ENCODE results near the gene LIPH. TPM values are rescaled to one million over a fixed set of nuclear protein-coding genes. Genes with fewer than 3 reads are reported as not detected.
A peak's percentile ranks its signal among the peaks of the same experiment; 100 is the strongest.
"Not testable (repeated sequence)": the region's sequence is repeated elsewhere in the genome, so short reads cannot be mapped to it uniquely, and the experiment has no call there.

LIPH gene
- total RNA-seq, 1 donor from 2014 or later: under 0.01 TPM

DNA sequence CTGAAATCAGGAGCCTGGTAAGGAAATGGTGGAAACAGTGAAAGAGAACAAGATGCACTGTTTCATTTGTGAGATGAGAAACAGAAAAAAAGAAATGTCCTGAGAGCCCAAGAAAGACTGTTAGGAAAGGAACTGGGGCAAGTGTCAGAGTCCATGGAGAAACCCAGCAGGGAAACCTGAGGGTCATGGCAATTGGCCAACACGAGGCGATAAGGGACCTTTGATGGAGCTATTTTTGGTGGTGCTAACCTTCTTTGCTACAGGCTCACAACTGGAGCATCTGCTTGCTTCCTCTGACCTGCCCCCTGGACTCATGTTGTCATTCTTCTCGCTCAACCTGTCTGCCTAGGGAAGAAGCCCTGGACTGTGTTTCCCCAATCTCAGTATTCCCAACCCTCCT lies 49.4 kb downstream of the LIPH start:
- H3K4me1 ChIP-seq (ENCODE audit: control insufficient read depth in 3 of 3, insufficient read depth in 3 of 3, low read length in 3 of 3): peaks cover 0 to 5% (median 3%) of the 10 kb centered on the region in 3 donors
- no peaks in the 10 kb centered on the region for H3K9me3 ChIP-seq (ENCODE audit: control insufficient read depth in 3 of 3, low read length in 3 of 3)
- H3K27ac ChIP-seq (ENCODE audit: low read depth, low read length): no peak overlapping the region
- H3K27me3 ChIP-seq (ENCODE audit: control insufficient read depth in 3 of 3, insufficient read depth in 3 of 3, low read length in 3 of 3): no peaks in the 10 kb centered on the region
- peaks cover 0 to 2% (median 0%) of the 10 kb centered on the region in 3 donors for H3K36me3 ChIP-seq (ENCODE audit: control insufficient read depth in 3 of 3, insufficient read depth in 3 of 3, low read length in 3 of 3)
- H3K9ac ChIP-seq (ENCODE audit: low read depth in 1 of 3, low read length in 3 of 3): no peak overlapping the region
- no peak overlapping the region for H3K4me3 ChIP-seq (ENCODE audit: low read length in 3 of 3)

DNA sequence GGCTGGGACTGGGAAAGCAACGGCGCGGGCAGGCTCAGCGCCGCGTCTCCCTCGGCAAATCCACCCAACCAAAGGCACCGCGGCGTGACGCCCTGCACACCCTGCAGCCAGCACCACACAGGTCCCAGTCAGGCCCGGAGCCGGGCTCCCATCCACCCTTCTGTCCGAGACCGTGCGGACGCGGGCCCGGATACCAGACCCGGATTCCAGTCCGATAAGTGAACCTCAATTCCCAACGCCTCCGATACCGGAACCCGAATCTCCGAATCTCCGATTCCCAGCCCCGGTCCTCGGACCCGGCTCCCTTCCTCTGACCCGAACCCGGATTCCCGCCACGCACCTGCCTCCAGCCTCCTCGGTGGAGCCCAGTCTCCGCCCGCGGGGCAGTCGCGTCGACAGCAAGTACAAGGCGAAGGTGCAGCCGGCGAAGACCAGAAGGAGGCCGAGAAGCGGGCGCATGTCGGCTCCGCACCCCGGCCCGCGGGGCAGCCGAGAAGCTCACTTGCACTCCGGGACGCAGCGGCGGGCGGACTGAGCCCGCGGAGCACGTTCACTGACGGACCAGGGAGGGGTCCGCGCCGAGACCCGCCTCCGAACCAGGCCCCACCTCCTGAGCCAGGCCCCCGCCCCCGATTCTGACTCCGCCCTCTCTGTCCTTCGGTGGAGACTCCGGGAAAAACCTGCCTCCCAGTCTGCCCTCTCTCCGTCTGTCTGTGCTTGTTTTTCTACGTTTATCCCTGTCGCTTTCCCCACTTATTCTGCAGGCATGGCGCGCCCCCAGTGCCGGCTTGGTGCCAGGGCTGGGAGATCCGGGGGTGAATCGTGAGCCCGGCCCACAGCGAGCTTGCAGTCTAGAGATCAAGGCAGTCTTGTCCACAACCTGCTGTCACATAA lies 53.6 kb downstream of the LIPH start, which contains the start of gene TMEM41A:
Gene TMEM41A, minus strand, starts transcription at position 533 of the 894 bp plus-strand sequence. Its CDS starts 74 bp downstream, at position 459.
- Histone ChIP-seq H3K4me1 (ENCODE audit: control insufficient read depth in 3 of 3, insufficient read depth in 3 of 3, low read length in 3 of 3) (peaks cover 15 to 24% (median 18%) of the 10 kb centered on the region in 3 donors), H3K36me3 (ENCODE audit: control insufficient read depth in 3 of 3, insufficient read depth in 3 of 3, low read length in 3 of 3) (peaks cover 21 to 30% (median 23%) of the 10 kb centered on the region in 3 donors), H3K9ac (ENCODE audit: low read depth in 1 of 3, low read length in 3 of 3) (peak within 1 kb of the TSS; percentile 93 to 97 (median 96)), H3K9me3 (ENCODE audit: control insufficient read depth in 3 of 3, low read length in 3 of 3) (no peaks in the 10 kb centered on the region), H3K27ac (ENCODE audit: low read depth, low read length) (peak within 1 kb of the TSS; percentile 73), H3K27me3 (ENCODE audit: control insufficient read depth in 3 of 3, insufficient read depth in 3 of 3, low read length in 3 of 3) (no peaks in the 10 kb centered on the region), H3K4me3 (ENCODE audit: low read length in 3 of 3) (peak within 1 kb of the TSS; percentile 89 to 97 (median 89))

DNA sequence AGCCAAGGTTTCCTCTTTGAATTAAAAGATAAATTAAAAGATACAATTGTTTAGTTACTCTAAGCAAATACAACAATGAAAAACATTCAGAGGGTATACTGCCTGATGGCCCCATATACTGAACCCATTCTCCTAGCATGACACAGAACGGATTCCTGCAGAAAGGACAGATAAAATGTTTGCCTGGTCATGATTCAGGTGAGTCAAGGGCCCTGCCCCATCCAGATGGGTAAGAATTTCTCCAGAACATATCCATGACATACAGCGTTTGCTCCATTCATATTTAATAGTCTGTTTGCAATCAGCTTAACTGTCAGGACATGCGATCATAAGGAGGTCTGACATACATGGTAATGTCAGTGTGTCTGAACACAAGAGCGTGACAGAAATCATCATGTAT lies 62.1 kb downstream of the LIPH start:
- no peak overlapping the region for H3K27ac ChIP-seq (ENCODE audit: low read depth, low read length)
- no peaks in the 10 kb centered on the region for H3K27me3 ChIP-seq (ENCODE audit: control insufficient read depth in 3 of 3, insufficient read depth in 3 of 3, low read length in 3 of 3)
- no peaks in the 10 kb centered on the region for H3K4me1 ChIP-seq (ENCODE audit: control insufficient read depth in 3 of 3, insufficient read depth in 3 of 3, low read length in 3 of 3)
- H3K36me3 ChIP-seq (ENCODE audit: control insufficient read depth in 3 of 3, insufficient read depth in 3 of 3, low read length in 3 of 3): peaks cover 39 to 67% (median 62%) of the 10 kb centered on the region in 3 donors
- no peaks in the 10 kb centered on the region for H3K9me3 ChIP-seq (ENCODE audit: control insufficient read depth in 3 of 3, low read length in 3 of 3)
- H3K9ac ChIP-seq (ENCODE audit: low read depth in 1 of 3, low read length in 3 of 3): no peak overlapping the region
- H3K4me3 ChIP-seq (ENCODE audit: low read length in 3 of 3): no peak overlapping the region

DNA sequence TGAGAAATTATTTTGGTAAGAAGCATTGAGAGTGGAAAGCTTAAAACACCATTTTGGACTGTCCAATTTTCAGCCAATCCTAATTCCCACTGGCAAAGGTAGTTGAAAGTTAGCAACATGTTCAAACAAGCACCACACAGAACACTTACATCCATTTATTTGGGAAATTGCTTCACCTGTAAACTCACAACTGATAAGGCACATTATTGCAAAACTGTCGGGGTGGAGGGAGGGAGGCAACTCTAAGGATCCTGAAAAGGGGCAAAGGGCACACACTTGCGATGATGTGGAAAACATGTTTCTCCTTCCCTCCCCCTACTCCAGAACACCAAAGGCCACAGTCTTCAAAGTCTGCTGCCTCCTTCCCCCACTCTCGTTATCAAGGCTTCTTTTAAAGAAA lies 62.9 kb downstream of the LIPH start:
- H3K9ac ChIP-seq (ENCODE audit: low read depth in 1 of 3, low read length in 3 of 3): no peak overlapping the region
- H3K4me3 ChIP-seq (ENCODE audit: low read length in 3 of 3): no peak overlapping the region
- H3K27me3 ChIP-seq (ENCODE audit: control insufficient read depth in 3 of 3, insufficient read depth in 3 of 3, low read length in 3 of 3): no peaks in the 10 kb centered on the region
- peaks cover 32 to 64% (median 56%) of the 10 kb centered on the region in 3 donors for H3K36me3 ChIP-seq (ENCODE audit: control insufficient read depth in 3 of 3, insufficient read depth in 3 of 3, low read length in 3 of 3)
- H3K27ac ChIP-seq (ENCODE audit: low read depth, low read length): no peak overlapping the region
- no peaks in the 10 kb centered on the region for H3K9me3 ChIP-seq (ENCODE audit: control insufficient read depth in 3 of 3, low read length in 3 of 3)
- H3K4me1 ChIP-seq (ENCODE audit: control insufficient read depth in 3 of 3, insufficient read depth in 3 of 3, low read length in 3 of 3): no peaks in the 10 kb centered on the region

DNA sequence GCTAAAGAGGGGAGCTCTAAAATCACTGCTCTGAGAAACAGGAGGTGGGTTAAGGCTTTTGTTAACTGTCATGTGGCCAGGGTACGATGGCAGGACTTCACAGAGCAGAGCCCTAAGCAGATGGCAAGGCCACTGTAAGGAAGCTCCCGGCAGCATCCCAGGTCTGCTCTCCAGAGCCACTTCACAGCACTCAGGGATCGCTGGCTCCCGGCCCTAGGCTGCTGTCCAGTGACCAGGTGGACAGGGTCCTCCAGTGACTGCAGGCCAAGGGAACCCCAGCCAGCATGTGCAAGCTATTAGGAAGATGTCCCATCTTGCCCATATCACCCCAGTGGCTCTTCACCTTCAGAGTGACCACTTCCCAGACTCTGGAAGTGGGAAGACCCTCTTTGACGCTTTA lies 63.9 kb downstream of the LIPH start:
- H3K36me3 ChIP-seq (ENCODE audit: control insufficient read depth in 3 of 3, insufficient read depth in 3 of 3, low read length in 3 of 3): peaks cover 25 to 54% (median 49%) of the 10 kb centered on the region in 3 donors

DNA sequence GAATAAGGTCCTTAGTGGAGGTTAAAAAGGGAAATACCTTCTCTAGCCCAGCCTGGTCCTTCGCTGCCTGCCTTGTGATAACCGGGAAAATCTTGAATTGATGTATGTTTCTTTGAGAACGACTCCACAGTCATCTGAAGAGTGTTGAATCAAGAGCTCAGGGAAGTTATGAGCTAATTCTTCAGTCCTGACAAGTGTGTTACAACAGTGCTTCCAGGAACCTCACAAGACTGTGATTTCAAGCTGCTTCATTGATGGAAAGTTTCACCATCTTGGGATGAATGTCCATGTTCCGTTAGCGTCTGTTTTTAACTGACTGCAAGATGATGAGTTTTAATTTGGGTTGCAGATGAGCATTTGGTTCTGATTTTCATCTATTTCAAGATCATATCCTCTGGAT lies 66.0 kb downstream of the LIPH start:
- no peaks in the 10 kb centered on the region for H3K4me1 ChIP-seq (ENCODE audit: control insufficient read depth in 3 of 3, insufficient read depth in 3 of 3, low read length in 3 of 3)
- H3K4me3 ChIP-seq (ENCODE audit: low read length in 3 of 3): no peak overlapping the region
- H3K27ac ChIP-seq (ENCODE audit: low read depth, low read length): no peak overlapping the region
- H3K9me3 ChIP-seq (ENCODE audit: control insufficient read depth in 3 of 3, low read length in 3 of 3): no peaks in the 10 kb centered on the region
- H3K36me3 ChIP-seq (ENCODE audit: control insufficient read depth in 3 of 3, insufficient read depth in 3 of 3, low read length in 3 of 3): peaks cover 17 to 53% (median 53%) of the 10 kb centered on the region in 3 donors
- H3K9ac ChIP-seq (ENCODE audit: low read depth in 1 of 3, low read length in 3 of 3): no peak overlapping the region
- H3K27me3 ChIP-seq (ENCODE audit: control insufficient read depth in 3 of 3, insufficient read depth in 3 of 3, low read length in 3 of 3): no peaks in the 10 kb centered on the region

More for the DNA sequence above, 63.9 kb downstream of the LIPH start:
- no peaks in the 10 kb centered on the region for H3K27me3 ChIP-seq (ENCODE audit: control insufficient read depth in 3 of 3, insufficient read depth in 3 of 3, low read length in 3 of 3)
- H3K9me3 ChIP-seq (ENCODE audit: control insufficient read depth in 3 of 3, low read length in 3 of 3): no peaks in the 10 kb centered on the region
- no peak overlapping the region for H3K27ac ChIP-seq (ENCODE audit: low read depth, low read length)
- no peaks in the 10 kb centered on the region for H3K4me1 ChIP-seq (ENCODE audit: control insufficient read depth in 3 of 3, insufficient read depth in 3 of 3, low read length in 3 of 3)
- H3K9ac ChIP-seq (ENCODE audit: low read depth in 1 of 3, low read length in 3 of 3): no peak overlapping the region
- H3K4me3 ChIP-seq (ENCODE audit: low read length in 3 of 3): no peak overlapping the region

DNA sequence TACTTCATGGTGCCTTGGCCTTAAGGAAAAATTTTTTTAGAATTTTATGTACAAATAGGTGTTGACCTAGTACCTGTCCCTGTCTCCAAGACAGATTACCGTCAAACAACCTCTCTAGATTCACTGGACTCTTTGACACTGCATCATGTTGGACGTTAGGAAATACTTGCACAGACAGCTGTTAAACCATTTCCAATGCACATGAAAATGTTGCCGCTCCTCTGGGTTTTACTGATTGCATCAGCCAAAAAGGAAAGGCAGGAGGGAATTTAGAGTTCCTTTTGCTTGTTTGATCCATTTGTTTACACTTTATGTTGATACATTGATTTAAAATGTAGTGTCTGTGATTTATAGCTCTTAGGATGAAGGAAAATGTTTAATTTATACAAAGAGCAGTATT lies 68.1 kb downstream of the LIPH start:
- Histone ChIP-seq H3K36me3 (ENCODE audit: control insufficient read depth in 3 of 3, insufficient read depth in 3 of 3, low read length in 3 of 3) (peaks cover 18 to 49% (median 43%) of the 10 kb centered on the region in 3 donors), H3K4me3 (ENCODE audit: low read length in 3 of 3) (no peak overlapping the region), H3K27me3 (ENCODE audit: control insufficient read depth in 3 of 3, insufficient read depth in 3 of 3, low read length in 3 of 3) (no peaks in the 10 kb centered on the region), H3K9me3 (ENCODE audit: control insufficient read depth in 3 of 3, low read length in 3 of 3) (no peaks in the 10 kb centered on the region), H3K27ac (ENCODE audit: low read depth, low read length) (no peak overlapping the region), H3K4me1 (ENCODE audit: control insufficient read depth in 3 of 3, insufficient read depth in 3 of 3, low read length in 3 of 3) (no peaks in the 10 kb centered on the region), H3K9ac (ENCODE audit: low read depth in 1 of 3, low read length in 3 of 3) (no peak overlapping the region)

DNA sequence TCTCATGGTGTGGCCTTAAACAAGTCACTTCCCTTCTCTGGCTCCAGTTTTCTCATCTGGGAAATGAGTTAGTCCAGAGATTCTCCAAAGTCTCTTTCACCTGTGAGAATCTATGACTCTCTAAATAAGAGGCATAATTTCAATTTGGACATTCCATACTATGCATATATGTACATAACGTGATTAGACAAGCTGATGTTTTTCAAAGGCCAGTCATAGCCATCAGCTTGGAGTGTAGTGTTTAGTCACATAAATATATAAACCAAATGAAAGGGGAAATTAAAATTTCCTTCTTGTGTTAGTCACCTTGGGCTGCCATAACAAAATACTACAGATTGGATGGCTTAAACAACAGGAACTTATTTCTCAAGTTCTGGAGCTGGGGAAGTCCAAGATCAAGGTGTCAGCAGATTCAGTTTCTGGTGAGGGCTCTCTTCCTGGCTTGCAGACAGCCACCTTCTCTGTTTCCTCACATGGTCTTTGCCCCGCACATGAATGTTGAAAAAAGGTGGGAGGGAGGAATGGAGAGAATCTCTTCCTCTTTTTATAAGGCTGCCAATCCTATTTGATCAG lies 72.9 kb downstream of the LIPH start:
- no peaks in the 10 kb centered on the region for H3K27me3 ChIP-seq (ENCODE audit: control insufficient read depth in 3 of 3, insufficient read depth in 3 of 3, low read length in 3 of 3)
- no peak overlapping the region for H3K4me3 ChIP-seq (ENCODE audit: low read length in 3 of 3)
- H3K36me3 ChIP-seq (ENCODE audit: control insufficient read depth in 3 of 3, insufficient read depth in 3 of 3, low read length in 3 of 3): peaks cover 11 to 35% (median 32%) of the 10 kb centered on the region in 3 donors
- H3K4me1 ChIP-seq (ENCODE audit: control insufficient read depth in 3 of 3, insufficient read depth in 3 of 3, low read length in 3 of 3): no peaks in the 10 kb centered on the region
- no peak overlapping the region for H3K9ac ChIP-seq (ENCODE audit: low read depth in 1 of 3, low read length in 3 of 3)
- H3K27ac ChIP-seq (ENCODE audit: low read depth, low read length): no peak overlapping the region
- H3K9me3 ChIP-seq (ENCODE audit: control insufficient read depth in 3 of 3, low read length in 3 of 3): no peaks in the 10 kb centered on the region

DNA sequence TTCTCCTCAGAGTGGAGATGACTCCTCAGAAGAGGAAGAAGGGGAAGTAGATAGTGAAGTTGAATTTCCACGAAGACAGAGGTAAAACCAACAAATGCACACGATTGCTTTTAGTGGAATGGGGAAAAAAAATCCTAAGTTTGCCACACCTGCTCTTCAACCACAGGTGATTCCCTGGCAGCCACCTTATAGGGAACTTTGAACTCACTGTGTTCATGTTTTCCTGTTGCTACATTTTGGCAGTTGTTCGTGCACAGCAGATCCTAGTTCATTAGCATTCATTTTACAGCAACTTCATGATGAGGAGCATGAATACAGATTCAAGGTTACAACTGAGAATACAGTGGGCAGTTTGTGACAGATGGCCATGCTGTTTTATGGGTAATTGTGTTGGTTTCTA lies 75.1 kb downstream of the LIPH start:
- no peak overlapping the region for H3K9ac ChIP-seq (ENCODE audit: low read depth in 1 of 3, low read length in 3 of 3)
- H3K27ac ChIP-seq (ENCODE audit: low read depth, low read length): no peak overlapping the region
- H3K27me3 ChIP-seq (ENCODE audit: control insufficient read depth in 3 of 3, insufficient read depth in 3 of 3, low read length in 3 of 3): no peaks in the 10 kb centered on the region
- H3K4me3 ChIP-seq (ENCODE audit: low read length in 3 of 3): no peak overlapping the region
- H3K36me3 ChIP-seq (ENCODE audit: control insufficient read depth in 3 of 3, insufficient read depth in 3 of 3, low read length in 3 of 3): peaks cover 18 to 45% (median 38%) of the 10 kb centered on the region in 3 donors
- H3K9me3 ChIP-seq (ENCODE audit: control insufficient read depth in 3 of 3, low read length in 3 of 3): no peaks in the 10 kb centered on the region
- no peaks in the 10 kb centered on the region for H3K4me1 ChIP-seq (ENCODE audit: control insufficient read depth in 3 of 3, insufficient read depth in 3 of 3, low read length in 3 of 3)

DNA sequence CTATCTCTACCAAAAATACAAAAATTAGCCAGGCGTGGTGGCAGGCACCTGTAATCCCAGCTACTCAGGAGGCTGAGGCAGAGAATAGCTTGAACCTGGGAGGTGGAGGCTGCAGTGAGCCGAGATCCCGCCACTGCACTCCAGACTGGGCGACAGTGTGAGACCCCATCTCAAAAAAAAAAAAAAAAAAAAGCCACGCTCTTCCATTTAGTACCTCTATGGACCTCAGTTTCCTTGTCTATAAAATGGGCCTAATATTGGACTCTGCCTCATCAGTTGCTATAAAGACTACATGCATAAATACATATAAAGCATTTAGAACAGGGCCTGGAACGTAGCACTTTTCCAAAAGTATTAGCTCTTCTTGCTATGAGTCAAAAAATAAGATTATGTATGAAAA lies 77.5 kb downstream of the LIPH start:
- H3K36me3 ChIP-seq (ENCODE audit: control insufficient read depth in 3 of 3, insufficient read depth in 3 of 3, low read length in 3 of 3): peaks cover 10 to 35% (median 25%) of the 10 kb centered on the region in 3 donors
- not testable (repeated sequence) for H3K9me3 ChIP-seq (ENCODE audit: control insufficient read depth in 3 of 3, low read length in 3 of 3); H3K27ac ChIP-seq (ENCODE audit: low read depth, low read length); H3K4me3 ChIP-seq (ENCODE audit: low read length in 3 of 3); H3K27me3 ChIP-seq (ENCODE audit: control insufficient read depth in 3 of 3, insufficient read depth in 3 of 3, low read length in 3 of 3); H3K4me1 ChIP-seq (ENCODE audit: control insufficient read depth in 3 of 3, insufficient read depth in 3 of 3, low read length in 3 of 3); H3K9ac ChIP-seq (ENCODE audit: low read depth in 1 of 3, low read length in 3 of 3)

Measured in skeletal muscle tissue (tissue), 4 donors.